Neural cell (in vitro differentiated cells): ENCODE results near the gene DOCK9. TPM values are rescaled to one million over a fixed set of nuclear protein-coding genes. Genes with fewer than 3 reads are reported as not detected.

Experiments
- H2AFZ ChIP-seq: fragments of 200-600, 300-800 bp; sonication (generic), shearing (Covaris generic); 2 replicates; pipeline ENCODE4 v1.6.0; 2014; ENCODE audit warnings: low read depth, mild to moderate bottlenecking, antibody characterized with exemption, low read length, moderate library complexity
- H3F3A ChIP-seq: fragments of 200-600 bp; shearing (Covaris generic); 2 replicates; pipeline ENCODE4 v1.6.1; 2016; ENCODE audit warnings: mild to moderate bottlenecking, moderate library complexity, mixed read lengths, antibody characterized with exemption, low read length; ENCODE audit not compliant: insufficient read depth, poor library complexity, severe bottlenecking
- H3K27ac ChIP-seq: fragments of 200-600, 300-800 bp; sonication (generic), shearing (Covaris generic); 2 replicates; pipeline ENCODE4 v1.5.1; 2014; ENCODE audit warnings: mild to moderate bottlenecking, low read length, moderate library complexity
- H3K27me3 ChIP-seq: fragments of 300-800, 200-600 bp; sonication (generic), shearing (Covaris generic); 2 replicates; pipeline ENCODE4 v1.6.0; 2014; ENCODE audit warnings: mild to moderate bottlenecking, low read depth, low read length, moderate library complexity; ENCODE audit not compliant: insufficient read depth
- H3K36me3 ChIP-seq: fragments of 300-800, 200-600 bp; sonication (generic), shearing (Covaris generic); 2 replicates; pipeline ENCODE4 v1.5.1; 2014; ENCODE audit warnings: mild to moderate bottlenecking, antibody characterized with exemption, low read length, moderate library complexity; ENCODE audit not compliant: insufficient read depth
- H3K4me2 ChIP-seq: fragments of 300-800, 200-600 bp; sonication (generic), shearing (Covaris generic); 2 replicates; pipeline ENCODE4 v1.6.0; 2014; ENCODE audit warnings: mild to moderate bottlenecking, low read length
- H3K4me3 ChIP-seq: fragments of 300-800, 200-600 bp; sonication (generic), shearing (Covaris generic); 2 replicates; pipeline ENCODE4 v1.5.1; 2014; ENCODE audit warnings: mild to moderate bottlenecking, low read length, moderate library complexity
- H3K79me2 ChIP-seq: fragments of 200-600 bp; shearing (Covaris generic); replicated peaks from 2 replicates; pipeline ENCODE4 v1.6.0; 2014; ENCODE audit warnings: mild to moderate bottlenecking, low read length, moderate library complexity; ENCODE audit not compliant: insufficient read depth
- H3K9ac ChIP-seq: fragments of 300-800, 200-600 bp; sonication (generic), shearing (Covaris generic); 2 replicates; pipeline ENCODE4 v1.6.1; 2016; ENCODE audit warnings: mild to moderate bottlenecking, low read length, mixed read lengths
- H3K9me2 ChIP-seq: fragments of 200-600 bp; shearing (Covaris generic); 2 replicates; pipeline ENCODE4 v1.6.1; 2016; ENCODE audit warnings: mild to moderate bottlenecking, low read length, mixed read lengths; ENCODE audit not compliant: insufficient read depth
- H3K9me3 ChIP-seq: fragments of 200-600, 300-800 bp; sonication (generic), shearing (Covaris generic); 2 replicates; pipeline ENCODE4 v1.6.1; 2016; ENCODE audit warnings: mild to moderate bottlenecking, mixed run types, low read length, moderate library complexity, mixed read lengths
- H4K20me1 ChIP-seq: fragments of 200-600 bp; shearing (Covaris generic); 2 replicates; pipeline ENCODE4 v1.6.1; 2016; ENCODE audit warnings: mild to moderate bottlenecking, mixed run types; ENCODE audit not compliant: insufficient read depth
- EP300 ChIP-seq: fragments of 450-650 bp; conservative IDR thresholded peaks from 2 replicates; pipeline ENCODE4 v1.6.1; 2014; ENCODE audit warnings: antibody characterized with exemption, mild to moderate bottlenecking, moderate library complexity; ENCODE audit not compliant: poor library complexity, severe bottlenecking
- EZH2 ChIP-seq: fragments of 200-600, 300-800 bp; shearing (Covaris generic), sonication (generic); IDR thresholded peaks from 2 replicates; pipeline ENCODE4 v1.6.1; 2014; ENCODE audit warnings: antibody characterized with exemption, low read length, borderline replicate concordance, mild to moderate bottlenecking; ENCODE audit not compliant: insufficient read depth, poor library complexity, severe bottlenecking
- MXI1 ChIP-seq: fragments of 450-650 bp; conservative IDR thresholded peaks from 2 replicates; pipeline ENCODE4 v1.6.1; 2014; ENCODE audit warnings: antibody characterized with exemption, mild to moderate bottlenecking; ENCODE audit not compliant: poor library complexity, severe bottlenecking
- POLR2AphosphoS5 ChIP-seq: IDR thresholded peaks from 2 replicates; pipeline ENCODE4 v1.6.1; 2012
- RAD21 ChIP-seq: fragments of 450-650 bp; conservative IDR thresholded peaks from 2 replicates; pipeline ENCODE4 v1.6.1; 2014; ENCODE audit warnings: antibody characterized with exemption, mild to moderate bottlenecking, moderate library complexity
- SMC3 ChIP-seq: fragments of 450-650 bp; conservative IDR thresholded peaks from 2 replicates; pipeline ENCODE4 v1.6.1; 2014; ENCODE audit warnings: antibody characterized with exemption, mild to moderate bottlenecking, moderate library complexity; ENCODE audit not compliant: poor library complexity
- TAF1 ChIP-seq: IDR thresholded peaks from 2 replicates; pipeline ENCODE4 v1.6.1; 2012; ENCODE audit warnings: low read depth
- polyA plus RNA-seq: library from polyadenylated mRNA; depleted of rRNA; stranded (reverse); fragments of >200 nt; gene quantifications from 2 replicates; pipeline ENCODE4 v1.2.3, GENCODE V29; 2014
- TF ChIP-seq, protein P1 (sequence below): fragments of 450-650 bp; IDR thresholded peaks from 2 replicates; pipeline ENCODE4 v1.5.1; 2014; ENCODE audit warnings: antibody characterized with exemption, mild to moderate bottlenecking, moderate library complexity; ENCODE audit not compliant: poor library complexity, severe bottlenecking
- TF ChIP-seq, protein P2 (sequence below): IDR thresholded peaks from 2 replicates; pipeline ENCODE4 v1.6.1; 2012; ENCODE audit warnings: borderline replicate concordance

Gene DOCK9
- polyA plus RNA-seq, 1 donor from 2014 or later: 11.4 TPM

DNA sequence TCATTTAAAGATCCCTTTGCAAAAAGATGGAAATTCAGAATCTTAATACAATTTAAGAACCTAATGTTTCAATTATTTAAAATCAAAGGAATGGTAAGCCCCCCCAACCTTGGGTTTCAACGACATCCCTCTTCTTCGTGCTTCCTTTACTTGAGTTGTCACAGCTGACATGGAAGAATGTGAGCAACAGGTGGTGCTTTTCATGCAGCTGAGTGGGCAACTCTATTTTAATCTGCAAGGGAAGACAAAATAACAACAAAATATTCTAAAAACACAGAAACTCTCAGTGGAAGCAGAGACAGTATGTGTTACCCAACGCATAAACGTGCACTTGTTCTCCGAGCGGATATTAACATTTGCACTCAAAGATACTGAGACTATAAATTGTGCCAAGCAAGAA, 92.3 kb downstream of the DOCK9 start:
- Histone ChIP-seq H2AFZ (no peak overlapping the region), H3K4me2 (no peak overlapping the region), H3F3A (no peaks in the 10 kb centered on the region), H3K79me2 (no peaks in the 10 kb centered on the region), H3K27me3 (no peaks in the 10 kb centered on the region), H3K36me3 (no peaks in the 10 kb centered on the region), H3K9ac (no peak overlapping the region), H3K9me3 (no peaks in the 10 kb centered on the region), H3K9me2 (no peaks in the 10 kb centered on the region), H4K20me1 (no peaks in the 10 kb centered on the region), H3K4me3 (no peak overlapping the region), H3K27ac (no peak overlapping the region)
- TF ChIP-seq, protein P1, sequence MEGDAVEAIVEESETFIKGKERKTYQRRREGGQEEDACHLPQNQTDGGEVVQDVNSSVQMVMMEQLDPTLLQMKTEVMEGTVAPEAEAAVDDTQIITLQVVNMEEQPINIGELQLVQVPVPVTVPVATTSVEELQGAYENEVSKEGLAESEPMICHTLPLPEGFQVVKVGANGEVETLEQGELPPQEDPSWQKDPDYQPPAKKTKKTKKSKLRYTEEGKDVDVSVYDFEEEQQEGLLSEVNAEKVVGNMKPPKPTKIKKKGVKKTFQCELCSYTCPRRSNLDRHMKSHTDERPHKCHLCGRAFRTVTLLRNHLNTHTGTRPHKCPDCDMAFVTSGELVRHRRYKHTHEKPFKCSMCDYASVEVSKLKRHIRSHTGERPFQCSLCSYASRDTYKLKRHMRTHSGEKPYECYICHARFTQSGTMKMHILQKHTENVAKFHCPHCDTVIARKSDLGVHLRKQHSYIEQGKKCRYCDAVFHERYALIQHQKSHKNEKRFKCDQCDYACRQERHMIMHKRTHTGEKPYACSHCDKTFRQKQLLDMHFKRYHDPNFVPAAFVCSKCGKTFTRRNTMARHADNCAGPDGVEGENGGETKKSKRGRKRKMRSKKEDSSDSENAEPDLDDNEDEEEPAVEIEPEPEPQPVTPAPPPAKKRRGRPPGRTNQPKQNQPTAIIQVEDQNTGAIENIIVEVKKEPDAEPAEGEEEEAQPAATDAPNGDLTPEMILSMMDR: no peak
- TF ChIP-seq SMC3: no peak
- TF ChIP-seq, protein P2, sequence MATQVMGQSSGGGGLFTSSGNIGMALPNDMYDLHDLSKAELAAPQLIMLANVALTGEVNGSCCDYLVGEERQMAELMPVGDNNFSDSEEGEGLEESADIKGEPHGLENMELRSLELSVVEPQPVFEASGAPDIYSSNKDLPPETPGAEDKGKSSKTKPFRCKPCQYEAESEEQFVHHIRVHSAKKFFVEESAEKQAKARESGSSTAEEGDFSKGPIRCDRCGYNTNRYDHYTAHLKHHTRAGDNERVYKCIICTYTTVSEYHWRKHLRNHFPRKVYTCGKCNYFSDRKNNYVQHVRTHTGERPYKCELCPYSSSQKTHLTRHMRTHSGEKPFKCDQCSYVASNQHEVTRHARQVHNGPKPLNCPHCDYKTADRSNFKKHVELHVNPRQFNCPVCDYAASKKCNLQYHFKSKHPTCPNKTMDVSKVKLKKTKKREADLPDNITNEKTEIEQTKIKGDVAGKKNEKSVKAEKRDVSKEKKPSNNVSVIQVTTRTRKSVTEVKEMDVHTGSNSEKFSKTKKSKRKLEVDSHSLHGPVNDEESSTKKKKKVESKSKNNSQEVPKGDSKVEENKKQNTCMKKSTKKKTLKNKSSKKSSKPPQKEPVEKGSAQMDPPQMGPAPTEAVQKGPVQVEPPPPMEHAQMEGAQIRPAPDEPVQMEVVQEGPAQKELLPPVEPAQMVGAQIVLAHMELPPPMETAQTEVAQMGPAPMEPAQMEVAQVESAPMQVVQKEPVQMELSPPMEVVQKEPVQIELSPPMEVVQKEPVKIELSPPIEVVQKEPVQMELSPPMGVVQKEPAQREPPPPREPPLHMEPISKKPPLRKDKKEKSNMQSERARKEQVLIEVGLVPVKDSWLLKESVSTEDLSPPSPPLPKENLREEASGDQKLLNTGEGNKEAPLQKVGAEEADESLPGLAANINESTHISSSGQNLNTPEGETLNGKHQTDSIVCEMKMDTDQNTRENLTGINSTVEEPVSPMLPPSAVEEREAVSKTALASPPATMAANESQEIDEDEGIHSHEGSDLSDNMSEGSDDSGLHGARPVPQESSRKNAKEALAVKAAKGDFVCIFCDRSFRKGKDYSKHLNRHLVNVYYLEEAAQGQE: no peak
- no peak for TF ChIP-seq EP300
- no peak for TF ChIP-seq POLR2AphosphoS5
- TF ChIP-seq RAD21: no peak
- TF ChIP-seq EZH2: no peak
- no peak for TF ChIP-seq MXI1
- TF ChIP-seq TAF1: no peak

DNA sequence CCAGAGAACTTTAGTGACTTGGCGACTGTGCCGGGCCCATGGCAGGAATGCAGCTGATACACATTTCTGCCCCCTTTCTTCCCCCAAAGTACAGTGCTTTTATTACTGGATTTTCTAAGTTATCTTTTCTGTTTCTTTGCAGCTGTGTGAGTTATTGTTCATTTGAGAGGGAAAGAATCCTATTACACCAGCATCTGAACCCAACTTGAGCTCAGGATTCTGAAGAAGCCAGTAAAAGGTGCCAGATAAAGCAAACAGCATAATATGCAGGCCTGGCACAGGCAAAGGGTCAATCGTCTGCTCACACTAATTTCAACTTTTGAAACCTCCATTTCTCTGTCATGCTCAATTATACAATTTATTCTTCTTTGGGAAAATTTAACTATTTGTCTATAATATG, 93.9 kb downstream of the DOCK9 start:
- H3K4me2 ChIP-seq: no peak overlapping the region
- no peaks in the 10 kb centered on the region for H3K9me2 ChIP-seq
- no peaks in the 10 kb centered on the region for H3K9me3 ChIP-seq
- no peaks in the 10 kb centered on the region for H4K20me1 ChIP-seq
- no peaks in the 10 kb centered on the region for H3K27me3 ChIP-seq
- no peaks in the 10 kb centered on the region for H3K36me3 ChIP-seq
- H2AFZ ChIP-seq: no peak overlapping the region
- H3K4me3 ChIP-seq: no peak overlapping the region
- no peaks in the 10 kb centered on the region for H3K79me2 ChIP-seq
- H3K9ac ChIP-seq: no peak overlapping the region
- TF ChIP-seq RAD21: no peak
- TF ChIP-seq, protein P2: no peak
- TF ChIP-seq POLR2AphosphoS5: no peak
- TF ChIP-seq TAF1: no peak
- no peak for TF ChIP-seq SMC3
- TF ChIP-seq, protein P1: no peak
- TF ChIP-seq EP300: no peak
- no peak for TF ChIP-seq MXI1
- no peak for TF ChIP-seq EZH2
- no peak overlapping the region for H3K27ac ChIP-seq
- H3F3A ChIP-seq: no peaks in the 10 kb centered on the region
